K562 treated with DMSO at 1 percent for 4 hours (cell line): ENCODE data around the gene PCDH8. TPM values are rescaled to one million over a fixed set of nuclear protein-coding genes. Genes with fewer than 3 reads are reported as not detected.

ENCODE experiments used
- total RNA-seq: library from RNA; unstranded; fragments of 300-600 nt; gene quantifications from 2 replicates; pipeline ENCODE4 v1.2.3, GENCODE V29; 2022; ENCODE audit not compliant: insufficient read depth

PCDH8 gene, protein sequence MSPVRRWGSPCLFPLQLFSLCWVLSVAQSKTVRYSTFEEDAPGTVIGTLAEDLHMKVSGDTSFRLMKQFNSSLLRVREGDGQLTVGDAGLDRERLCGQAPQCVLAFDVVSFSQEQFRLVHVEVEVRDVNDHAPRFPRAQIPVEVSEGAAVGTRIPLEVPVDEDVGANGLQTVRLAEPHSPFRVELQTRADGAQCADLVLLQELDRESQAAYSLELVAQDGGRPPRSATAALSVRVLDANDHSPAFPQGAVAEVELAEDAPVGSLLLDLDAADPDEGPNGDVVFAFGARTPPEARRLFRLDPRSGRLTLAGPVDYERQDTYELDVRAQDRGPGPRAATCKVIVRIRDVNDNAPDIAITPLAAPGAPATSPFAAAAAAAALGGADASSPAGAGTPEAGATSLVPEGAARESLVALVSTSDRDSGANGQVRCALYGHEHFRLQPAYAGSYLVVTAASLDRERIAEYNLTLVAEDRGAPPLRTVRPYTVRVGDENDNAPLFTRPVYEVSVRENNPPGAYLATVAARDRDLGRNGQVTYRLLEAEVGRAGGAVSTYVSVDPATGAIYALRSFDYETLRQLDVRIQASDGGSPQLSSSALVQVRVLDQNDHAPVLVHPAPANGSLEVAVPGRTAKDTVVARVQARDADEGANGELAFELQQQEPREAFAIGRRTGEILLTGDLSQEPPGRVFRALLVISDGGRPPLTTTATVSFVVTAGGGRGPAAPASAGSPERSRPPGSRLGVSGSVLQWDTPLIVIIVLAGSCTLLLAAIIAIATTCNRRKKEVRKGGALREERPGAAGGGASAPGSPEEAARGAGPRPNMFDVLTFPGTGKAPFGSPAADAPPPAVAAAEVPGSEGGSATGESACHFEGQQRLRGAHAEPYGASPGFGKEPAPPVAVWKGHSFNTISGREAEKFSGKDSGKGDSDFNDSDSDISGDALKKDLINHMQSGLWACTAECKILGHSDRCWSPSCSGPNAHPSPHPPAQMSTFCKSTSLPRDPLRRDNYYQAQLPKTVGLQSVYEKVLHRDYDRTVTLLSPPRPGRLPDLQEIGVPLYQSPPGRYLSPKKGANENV
- not detected in 2 replicates for total RNA-seq

DNA sequence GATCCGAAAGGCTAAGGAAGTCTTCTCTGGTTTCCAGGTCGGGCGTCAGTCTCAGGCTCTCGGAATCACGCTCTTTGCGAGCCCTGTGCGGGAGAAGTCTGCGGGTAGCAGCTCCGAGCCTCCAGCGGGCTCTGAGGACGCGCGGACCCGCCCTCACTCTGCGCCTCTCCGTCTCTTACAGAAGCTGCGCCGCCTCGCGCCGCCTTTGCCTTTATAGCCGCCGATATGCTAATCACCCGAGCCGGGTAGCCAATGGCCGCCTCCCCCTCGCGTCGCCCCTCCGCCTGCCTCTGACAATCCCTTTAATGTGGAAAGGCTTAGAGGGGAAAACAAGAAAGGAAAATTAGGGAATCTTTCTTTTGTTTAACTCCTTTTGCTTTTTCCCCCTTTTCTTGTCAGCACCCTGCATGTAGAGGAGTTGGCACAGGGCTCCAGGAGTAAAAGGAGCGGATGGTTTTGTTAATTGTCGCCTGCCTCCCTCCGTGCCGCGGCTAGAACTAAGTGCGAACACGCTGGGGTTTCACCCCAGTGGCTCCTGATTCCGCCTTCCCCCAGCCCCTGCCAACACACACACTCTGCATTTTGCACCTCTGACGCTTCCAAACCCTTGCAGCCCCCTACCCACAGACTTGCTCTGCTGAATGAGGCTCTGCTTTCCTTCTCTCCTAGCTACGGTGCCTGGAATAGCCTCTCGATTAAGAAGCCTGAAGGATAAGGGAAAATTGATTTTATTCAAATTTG, at the start of gene PCDH8:
Gene PCDH8 (minus strand): TSS at position 186 of the 741 bp plus-strand sequence. CDS start 204 bp downstream, outside the sequence.

Other genes starting within 250 kb of the PCDH8 start
- gene HNRNPA1L2, start 206.2 kb downstream of the PCDH8 start, total RNA-seq = 5.0 and 6.6 TPM in 2 replicates
- 34.7 and 36.5 TPM in 2 replicates for gene SUGT1, start 195.8 kb downstream of the PCDH8 start, total RNA-seq
- not detected in 2 replicates for gene CNMD, start 108.8 kb downstream of the PCDH8 start, total RNA-seq
- not detected in 2 replicates for gene OLFM4, start 180.2 kb upstream of the PCDH8 start, total RNA-seq